Testis (tissue), 2 donors: Measurements from ENCODE around the gene WNT6.

ENCODE experiments used
- CTCF ChIP-seq, 3 experiments: fragments of 450-650 bp in 2 of 3; fragments of 200-600 bp in 1 of 3; sonication (generic) in 1 of 3; IDR thresholded peaks; one replicate each; pipeline ENCODE4 v1.5.1; 2016 to 2019; ENCODE audit warnings: antibody characterized with exemption in 3 of 3, mild to moderate bottlenecking in 2 of 3, moderate library complexity in 1 of 3
- POLR2A ChIP-seq: fragments of 450-650 bp; IDR thresholded peaks from one replicate; pipeline ENCODE4 v1.6.1; 2017; ENCODE audit warnings: antibody characterized with exemption, mild to moderate bottlenecking, moderate library complexity

GRCh38 chr2:218851286-218851685, 8.3 kb upstream of the WNT6 start:
- TF ChIP-seq POLR2A (no peak), CTCF (IDR thresholded peaks at IDR 0.05) (no peak)
